HuH-7.5 (cell line): ENCODE measurements around the gene EYA4.

Experiments used
- DNase-seq: peaks from one replicate; pipeline ENCODE4 v3.0.0; 2011; ENCODE audit warnings: low spot score

Gene EYA4

DNA sequence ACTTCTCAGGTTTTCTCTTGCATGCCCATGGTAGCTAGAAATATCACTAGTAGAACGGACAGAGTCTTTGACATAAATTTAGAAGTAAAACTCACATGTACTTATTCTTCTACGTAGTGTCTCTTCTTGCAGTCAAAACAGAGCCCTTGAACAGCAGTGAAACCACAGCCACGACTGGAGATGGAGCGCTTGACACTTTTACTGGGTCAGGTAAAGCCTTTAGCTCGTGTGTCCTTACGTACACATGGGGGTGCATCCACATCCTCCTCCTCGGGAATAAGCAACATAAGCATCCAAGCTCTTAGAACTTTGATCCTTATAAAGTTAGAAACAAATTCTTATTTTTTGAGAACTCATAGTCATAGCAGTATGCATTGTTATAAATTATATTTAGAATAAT, 215.3 kb downstream of the EYA4 start:
- no peak for DNase-seq

DNA sequence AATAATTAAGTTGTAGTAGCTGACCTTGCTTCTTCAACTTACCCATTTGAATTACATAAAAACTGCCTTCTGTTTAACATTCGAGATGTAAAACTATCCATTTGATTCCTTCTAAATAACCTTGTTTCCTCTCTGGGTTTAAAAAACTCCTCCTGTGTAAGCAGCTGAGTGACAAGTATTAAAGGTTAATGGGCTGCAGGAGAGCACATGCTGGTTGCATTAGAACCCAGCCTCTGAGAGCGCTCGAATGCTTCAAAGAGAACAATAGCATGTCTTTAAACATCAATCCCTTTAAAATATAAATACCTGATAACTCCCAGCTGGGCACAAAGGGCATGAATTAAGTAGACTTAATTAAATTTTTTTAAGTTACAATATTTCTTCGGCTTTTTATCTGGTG, 215.8 kb downstream of the EYA4 start:
- DNase-seq: no peak

DNA sequence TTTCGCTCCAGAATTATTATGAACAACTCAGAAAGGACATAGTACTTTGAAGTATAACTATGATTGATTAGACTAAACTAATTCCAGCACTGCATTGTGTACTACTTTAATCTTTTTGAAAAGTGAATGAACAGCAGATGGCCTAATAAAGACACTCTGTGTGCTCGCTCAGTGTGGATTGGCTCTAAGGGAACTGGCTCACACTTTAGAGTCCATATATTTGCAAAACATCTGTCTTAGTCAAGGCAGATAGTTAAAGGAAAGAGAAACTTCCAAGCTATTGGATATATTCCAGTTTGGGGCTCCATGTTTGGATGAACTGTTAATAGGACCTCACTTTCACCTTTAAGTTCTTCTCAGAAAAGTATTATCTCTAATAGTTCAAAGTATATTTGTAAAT, 218.9 kb downstream of the EYA4 start:
- no peak for DNase-seq

DNA sequence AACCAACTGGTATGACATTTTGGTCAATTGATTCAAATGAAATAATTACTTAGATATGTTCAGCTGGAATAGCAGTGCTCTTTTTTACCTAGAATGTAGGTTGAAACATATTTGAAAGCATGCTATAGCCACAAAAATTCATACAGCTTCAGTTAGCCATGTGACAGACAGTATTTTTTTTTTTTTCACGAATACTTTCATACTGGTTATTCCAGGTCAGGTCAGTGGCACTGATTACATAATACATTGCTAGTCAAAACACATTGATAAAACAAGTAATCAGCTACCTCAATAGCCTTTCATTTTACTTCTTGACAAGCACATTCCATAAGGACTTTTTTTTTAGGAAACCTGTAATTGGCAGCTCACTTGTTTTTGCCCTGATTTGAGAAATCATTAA, 222.6 kb downstream of the EYA4 start:
- no peak for DNase-seq

GRCh38 chr6:133466680-133467079, 225.5 kb downstream of the EYA4 start:
- DNase-seq: no peak

GRCh38 chr6:133467231-133467981, 226.2 kb downstream of the EYA4 start:
- no peak for DNase-seq

GRCh38 chr6:133467982-133468380, 226.8 kb downstream of the EYA4 start:
- DNase-seq: no peak

DNA sequence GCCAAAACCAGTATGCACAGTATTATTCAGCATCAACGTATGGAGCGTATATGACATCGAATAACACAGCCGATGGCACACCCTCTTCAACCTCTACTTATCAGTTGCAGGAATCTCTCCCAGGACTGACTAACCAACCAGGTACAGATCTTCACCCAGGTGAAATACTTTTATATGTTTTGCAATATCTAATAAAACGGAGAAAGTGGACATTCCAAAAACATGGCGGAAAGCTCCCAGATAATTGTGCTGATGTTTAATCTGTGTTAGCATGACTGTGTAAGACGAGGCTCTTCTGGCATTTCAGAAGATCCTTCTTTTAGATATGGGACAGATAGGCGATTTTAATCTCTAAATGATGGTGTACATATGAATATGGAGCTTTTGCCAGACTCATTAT, 227.4 kb downstream of the EYA4 start:
- no peak for DNase-seq

- DNase-seq: no peak
These were observed 233.4 kb downstream of the EYA4 start for GRCh38 chr6:133474516-133474915.

DNA sequence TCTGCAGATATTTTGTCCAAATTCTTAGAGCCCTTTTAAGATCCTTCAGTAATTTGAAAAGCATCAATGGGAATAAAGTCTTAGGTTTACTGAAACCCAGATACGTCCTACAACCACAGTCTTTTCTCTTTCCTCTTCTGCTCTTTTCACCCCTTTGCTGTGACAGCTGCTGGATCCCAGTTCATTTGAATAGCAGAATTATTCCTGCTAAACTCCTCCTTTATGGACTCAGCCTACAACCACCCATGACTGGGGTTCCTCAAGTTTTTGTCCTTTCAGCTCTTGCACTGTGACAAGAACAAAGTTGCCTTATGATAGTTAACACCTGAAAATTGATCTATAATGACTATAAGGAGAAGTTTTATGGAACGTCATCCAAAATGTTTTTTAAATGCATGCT, 237.5 kb downstream of the EYA4 start:
- no peak for DNase-seq

- no peak for DNase-seq
These were observed 246.0 kb downstream of the EYA4 start for GRCh38 chr6:133487174-133487573.

DNA sequence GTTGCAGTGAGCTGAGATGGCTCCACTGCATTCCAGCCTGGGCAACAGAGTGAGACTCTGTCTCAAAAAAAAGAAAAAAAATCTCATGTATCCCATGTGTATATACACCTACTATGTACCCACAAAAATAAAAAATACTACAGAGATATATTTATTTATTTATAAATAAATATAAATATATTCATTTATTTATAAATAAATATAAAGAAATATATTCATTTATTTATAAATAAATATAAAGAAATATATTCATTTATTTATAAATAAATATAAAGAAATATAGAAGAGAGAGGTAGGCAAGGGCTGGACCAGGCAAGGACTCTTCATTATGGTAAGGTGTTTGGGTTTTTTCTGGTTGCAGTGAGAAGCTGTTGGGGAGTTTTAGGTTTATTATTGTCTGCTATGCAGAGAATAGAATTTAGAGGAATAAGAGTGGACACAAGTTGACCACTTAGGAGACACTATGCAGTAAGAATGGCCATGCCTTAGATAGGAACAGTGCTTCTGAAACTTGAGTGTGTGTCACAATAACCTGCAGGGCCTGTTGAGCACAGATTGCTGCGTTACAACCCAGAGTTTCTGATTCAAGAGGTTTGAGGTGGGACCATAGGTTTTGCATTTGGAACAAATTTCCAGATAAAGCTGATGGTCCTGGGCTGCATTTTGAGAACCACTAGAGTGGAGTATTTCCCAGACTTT, 254.2 kb downstream of the EYA4 start:
- no peak for DNase-seq

DNA sequence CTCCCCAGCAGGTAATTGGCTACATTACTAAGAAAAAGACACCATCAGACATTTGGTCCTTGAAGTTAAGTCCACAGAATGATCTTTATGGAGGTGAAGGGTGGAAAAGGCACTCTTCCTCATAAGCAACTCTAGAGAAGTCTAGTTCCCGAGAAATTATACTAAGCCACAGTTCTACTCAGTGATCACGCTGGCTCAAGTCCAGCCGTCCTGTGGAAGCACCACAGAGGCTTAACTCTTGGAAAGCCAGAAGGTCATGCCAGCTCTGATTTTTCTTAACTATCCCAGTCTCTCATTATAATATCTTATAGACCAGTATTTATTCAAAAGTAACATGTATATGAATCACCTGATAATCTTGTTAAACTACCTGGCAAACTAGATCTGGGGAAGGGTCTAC, 258.5 kb downstream of the EYA4 start:
- no peak for DNase-seq

DNA sequence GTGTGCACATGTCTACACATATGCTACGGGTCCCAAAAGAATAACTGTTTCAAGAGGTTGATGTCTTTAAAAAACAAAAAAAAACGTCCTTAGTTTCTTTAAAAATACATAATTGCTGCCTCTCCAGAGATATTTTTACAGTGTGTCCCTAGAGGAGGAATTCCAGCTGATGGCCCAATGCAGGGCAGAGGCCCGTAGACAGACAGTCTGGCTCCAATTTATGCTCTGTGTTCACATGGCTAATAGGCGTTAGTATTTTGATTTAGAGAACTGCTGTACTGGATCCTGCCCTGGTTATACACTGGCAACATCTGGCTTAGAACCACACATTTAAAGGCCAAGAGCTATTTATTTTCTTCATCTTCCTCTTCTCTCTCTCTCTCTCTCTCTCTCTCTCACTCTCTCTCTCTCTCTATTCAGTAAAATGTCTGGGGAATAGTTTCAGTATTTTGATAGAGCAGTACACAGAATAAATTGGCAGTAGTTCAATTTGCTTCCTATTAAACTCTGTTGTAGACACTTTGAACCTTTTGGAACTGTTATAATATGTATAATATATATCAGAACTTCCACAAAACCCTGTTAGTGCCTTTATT, 260.6 kb downstream of the EYA4 start:
- no peak for DNase-seq

GRCh38 chr6:133502441-133503335, 261.5 kb downstream of the EYA4 start:
- DNase-seq: no peak

GRCh38 chr6:133503336-133503729, 262.2 kb downstream of the EYA4 start:
- no peak for DNase-seq

GRCh38 chr6:133504158-133504557, 263.0 kb downstream of the EYA4 start:
- no peak for DNase-seq

DNA sequence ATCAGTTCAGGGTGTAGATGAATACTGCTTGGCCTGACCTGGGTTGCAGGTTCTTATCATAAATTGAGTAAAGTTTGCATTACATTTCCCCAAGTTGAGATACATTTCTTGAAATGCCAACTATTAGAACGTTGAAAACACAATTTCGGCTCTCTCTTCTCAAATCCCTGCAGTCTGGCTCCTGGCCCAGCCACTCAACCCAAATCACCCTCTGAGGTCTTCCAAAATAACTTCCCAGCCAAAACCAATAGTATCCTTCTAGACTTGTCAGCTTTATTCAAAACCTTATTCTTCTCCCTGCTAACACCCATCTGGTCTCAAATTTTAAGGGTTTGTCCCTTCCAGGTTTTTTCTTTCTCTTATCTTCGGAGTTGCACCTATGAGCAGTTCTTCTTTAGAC, 263.6 kb downstream of the EYA4 start:
- no peak for DNase-seq

DNA sequence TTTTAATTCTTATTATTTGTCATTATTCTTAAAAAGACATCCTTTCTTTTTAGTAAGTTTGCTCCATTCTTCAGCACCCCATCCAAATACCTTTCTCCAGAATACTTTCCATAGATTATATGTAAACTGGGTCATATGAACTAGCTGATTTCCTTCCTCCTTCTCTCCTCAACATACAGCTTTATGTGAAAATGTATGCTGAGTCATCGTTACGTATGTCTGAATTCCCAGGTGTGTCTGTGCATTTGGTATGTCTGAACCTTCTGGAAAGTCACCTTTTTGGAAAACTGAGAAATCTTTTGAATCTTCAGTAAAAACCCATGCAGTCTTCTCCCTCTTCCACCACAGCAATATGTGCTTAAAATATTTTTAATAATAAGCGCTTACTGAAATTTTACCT, 264.5 kb downstream of the EYA4 start:
- no peak for DNase-seq

DNA sequence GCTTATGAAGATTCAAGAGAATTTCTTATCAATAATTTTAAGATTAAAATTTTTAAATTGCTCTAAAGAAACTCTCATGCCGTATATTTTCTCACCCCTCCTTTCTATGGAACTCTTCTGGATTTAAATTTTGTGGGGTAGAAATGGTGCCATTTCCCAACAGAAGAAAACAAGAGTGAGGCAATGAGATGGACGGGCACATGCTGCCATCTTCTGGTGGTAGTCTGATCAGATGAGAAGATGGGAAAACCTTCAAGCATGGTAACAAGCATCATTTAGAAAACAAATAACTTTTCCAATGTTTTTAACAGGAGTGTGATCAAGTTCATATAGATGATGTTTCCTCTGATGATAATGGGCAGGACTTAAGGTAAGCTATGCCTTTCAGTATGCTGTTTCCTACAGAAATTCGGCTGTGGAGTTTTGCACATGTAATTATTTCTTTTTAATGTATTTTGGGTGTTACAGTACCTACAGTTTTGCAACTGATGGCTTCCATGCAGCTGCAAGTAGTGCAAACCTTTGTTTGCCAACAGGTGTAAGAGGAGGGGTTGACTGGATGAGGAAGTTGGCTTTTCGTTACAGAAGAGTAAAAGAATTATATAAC, 271.4 kb downstream of the EYA4 start:
- peak; percentile 10 for DNase-seq

DNA sequence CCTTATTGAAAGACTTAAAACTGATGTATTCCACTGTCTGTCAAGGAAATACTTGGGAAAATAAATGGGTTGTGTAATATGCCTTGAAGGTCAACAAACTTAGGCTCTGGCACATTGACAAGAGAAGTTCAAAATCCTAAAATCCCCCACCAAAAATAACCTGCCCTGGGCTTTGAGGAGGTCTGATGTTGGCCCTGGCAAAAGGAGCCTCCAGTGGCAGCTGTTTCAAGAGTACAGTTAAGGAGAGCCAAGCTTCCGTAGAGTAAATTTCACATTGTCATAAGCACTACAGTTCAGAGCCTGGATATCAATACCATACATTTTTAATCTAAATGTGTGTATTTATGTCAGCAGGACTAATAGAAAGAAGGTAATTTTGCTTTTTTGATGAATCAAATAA, 282.7 kb downstream of the EYA4 start:
- DNase-seq: no peak

DNA sequence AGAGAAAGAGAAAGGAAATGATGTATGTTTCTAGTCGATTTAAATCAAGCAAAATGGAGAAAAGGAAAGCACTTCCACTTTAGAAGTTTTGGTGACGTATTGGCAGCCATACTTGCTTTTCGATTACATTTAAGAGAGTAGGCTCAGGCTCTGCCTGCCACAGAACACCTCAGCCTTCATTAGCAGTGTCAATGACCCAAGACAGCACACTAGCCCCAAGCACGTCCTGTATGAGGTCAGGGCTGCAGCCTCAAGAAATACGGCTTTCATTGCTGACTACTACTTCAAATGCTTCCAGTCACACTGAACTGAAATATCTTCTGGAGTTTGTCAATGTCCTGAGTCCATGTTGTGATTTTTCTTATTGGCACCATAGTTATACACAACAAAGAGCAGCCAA, 285.3 kb downstream of the EYA4 start:
- DNase-seq: no peak
